ENCODE data around the gene SMIM36.

Gene SMIM36

GRCh38 chr17:55444471-55445441 lies 66.5 kb downstream of the SMIM36 start:
- DNase-seq (ENCODE audit: low spot score), result no peak
- no peak for TF ChIP-seq CTCF (IDR thresholded peaks at IDR 0.05; ENCODE audit: borderline replicate concordance, control extremely low read depth, extremely low read depth, insufficient read depth, missing control alignments)
- in situ Hi-C loops (cut with MboI; ENCODE audit: low sequenced_read_pairs, unreplicated experiment), result no loop called here

- TF ChIP-seq CTCF (IDR thresholded peaks at IDR 0.05; ENCODE audit: borderline replicate concordance, control extremely low read depth, extremely low read depth, insufficient read depth, missing control alignments), result no peak
- DNase-seq (ENCODE audit: low spot score), result no peak
- in situ Hi-C loops (cut with MboI; ENCODE audit: low sequenced_read_pairs, unreplicated experiment), result no loop called here
Observed at GRCh38 chr17:55443904-55444303, 67.3 kb downstream of the SMIM36 start.

- DNase-seq (ENCODE audit: low spot score), result no peak
- TF ChIP-seq CTCF (IDR thresholded peaks at IDR 0.05; ENCODE audit: borderline replicate concordance, control extremely low read depth, extremely low read depth, insufficient read depth, missing control alignments), result no peak
- in situ Hi-C loops (cut with MboI; ENCODE audit: low sequenced_read_pairs, unreplicated experiment), result no loop called here
Observed at GRCh38 chr17:55442953-55443683, 68.1 kb downstream of the SMIM36 start.

DNA sequence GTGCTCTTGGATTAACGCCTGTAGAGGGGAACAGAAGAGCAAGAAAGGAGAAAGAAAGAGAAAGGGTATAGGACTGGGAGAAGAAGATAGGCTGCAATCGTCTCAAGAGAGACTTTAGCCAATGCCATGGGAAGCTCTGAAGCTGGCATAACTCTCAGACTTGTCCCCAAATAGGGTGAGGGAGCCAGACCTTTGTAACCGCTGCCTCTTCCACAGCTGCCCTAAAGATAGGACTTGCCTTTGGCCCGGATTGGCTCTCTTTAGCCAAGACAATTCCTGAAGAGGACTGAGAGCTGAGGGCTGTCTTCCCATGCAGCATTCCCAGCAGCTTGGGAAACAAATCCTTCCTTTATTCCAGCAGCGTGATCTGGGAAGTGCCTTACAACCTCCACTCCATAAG lies 68.8 kb downstream of the SMIM36 start:
- TF ChIP-seq CTCF (IDR thresholded peaks at IDR 0.05; ENCODE audit: borderline replicate concordance, control extremely low read depth, extremely low read depth, insufficient read depth, missing control alignments), result no peak
- in situ Hi-C loops (cut with MboI; ENCODE audit: low sequenced_read_pairs, unreplicated experiment), result no loop called here
- DNase-seq (ENCODE audit: low spot score), result no peak

- no peak for DNase-seq (ENCODE audit: low spot score)
Observed at GRCh38 chr17:55441544-55441943, 69.7 kb downstream of the SMIM36 start.

More at GRCh38 chr17:55441544-55441943, 69.7 kb downstream of the SMIM36 start:
- no peak for TF ChIP-seq CTCF (IDR thresholded peaks at IDR 0.05; ENCODE audit: borderline replicate concordance, control extremely low read depth, extremely low read depth, insufficient read depth, missing control alignments)
- in situ Hi-C loops (cut with MboI; ENCODE audit: low sequenced_read_pairs, unreplicated experiment), result no loop called here
